IMR-90 (cell line): ENCODE measurements around the gene RSPH10B2. TPM values are rescaled to one million over a fixed set of nuclear protein-coding genes. Genes with fewer than 3 reads are reported as not detected.

Experiments
- ATAC-seq: fragments of 200-7000 bp; cut with Tn5 transposase; 2 replicates; pipeline ENCODE4 v1.9.1; 2020; ENCODE audit warnings: low read depth, mild to moderate bottlenecking, moderate library complexity
- BruUV-seq: library from RNA; stranded (reverse); fragments of 400-500 nt; replicated peaks from 2 replicates; lab custom pipeline; 2021; lab: Mats Ljungman, UMichigan
- CTCF ChIA-PET: fragments of 300-600 bp; formaldehyde crosslinking; extraction: SDS; loops from one replicate; lab custom pipeline; 2021; ENCODE audit warnings: antibody characterized with exemption; lab: Yijun Ruan, JAX
- POLR2A ChIA-PET: fragments of 300-600 bp; sonication (Branson Sonifier 250); formaldehyde crosslinking; loops from one replicate; lab custom pipeline; 2022; ENCODE audit warnings: antibody characterized with exemption; ENCODE audit not compliant: unreplicated experiment; lab: Charles Lee
- DNase-seq: peaks from one replicate; pipeline ENCODE4 v3.0.0; 2013
- H2AFZ ChIP-seq: replicated peaks from 2 replicates; pipeline ENCODE3; 2013; ENCODE audit warnings: low read length, mild to moderate bottlenecking; ENCODE audit not compliant: poor library complexity
- H2AK5ac ChIP-seq: 2 replicates; pipeline ENCODE4 v1.6.1; 2013; ENCODE audit warnings: low read depth, low read length, inconsistent platforms
- H2AK9ac ChIP-seq: replicated peaks from 2 replicates; pipeline ENCODE3; 2013; ENCODE audit warnings: mild to moderate bottlenecking, low read depth, low read length, moderate library complexity; ENCODE audit not compliant: poor library complexity
- H2BK120ac ChIP-seq: 2 replicates; pipeline ENCODE4 v1.6.1; 2013; ENCODE audit warnings: low read depth, low read length, inconsistent platforms
- H2BK15ac ChIP-seq: 3 replicates; pipeline ENCODE4 v1.6.1; 2013; ENCODE audit warnings: low read depth, low read length, inconsistent platforms
- H2BK20ac ChIP-seq: 2 replicates; pipeline ENCODE4 v1.6.1; 2013; ENCODE audit warnings: low read depth, mild to moderate bottlenecking, inconsistent platforms, low read length, moderate library complexity
- H2BK5ac ChIP-seq: 2 replicates; pipeline ENCODE4 v1.6.1; 2013; ENCODE audit warnings: mild to moderate bottlenecking, low read depth, low read length, inconsistent platforms; ENCODE audit not compliant: poor library complexity, severe bottlenecking
- H3K14ac ChIP-seq: replicated peaks from 2 replicates; pipeline ENCODE4 v1.6.1; 2013; ENCODE audit warnings: low read depth, low read length, inconsistent platforms
- H3K18ac ChIP-seq: 2 replicates; pipeline ENCODE4 v1.6.1; 2013; ENCODE audit warnings: low read depth, low read length, control low read depth
- H3K23ac ChIP-seq: 2 replicates; pipeline ENCODE4 v1.6.1; 2013; ENCODE audit warnings: low read depth, low read length, inconsistent platforms
- H3K27ac ChIP-seq: 2 replicates; pipeline ENCODE4 v1.5.1; 2013; ENCODE audit warnings: mild to moderate bottlenecking, control low read depth, low read length; ENCODE audit not compliant: insufficient read depth
- H3K27me3 ChIP-seq: 2 replicates; pipeline ENCODE4 v1.6.1; 2013; ENCODE audit warnings: low read length; ENCODE audit not compliant: control insufficient read depth, insufficient read depth
- H3K36me3 ChIP-seq: 2 replicates; pipeline ENCODE4 v1.6.1; 2013; ENCODE audit warnings: low read length, mixed read lengths; ENCODE audit not compliant: control insufficient read depth, insufficient read depth
- H3K4ac ChIP-seq: 2 replicates; pipeline ENCODE4 v1.6.1; 2013; ENCODE audit warnings: low read depth, low read length, inconsistent platforms
- H3K4me1 ChIP-seq: 2 replicates; pipeline ENCODE4 v1.6.1; 2013; ENCODE audit warnings: low read length, mixed read lengths; ENCODE audit not compliant: control insufficient read depth, insufficient read depth
- H3K4me2 ChIP-seq: 2 replicates; pipeline ENCODE4 v1.6.1; 2013; ENCODE audit warnings: low read depth, mild to moderate bottlenecking, control low read depth, low read length, moderate library complexity
- H3K4me3 ChIP-seq: 2 replicates; pipeline ENCODE4 v1.5.1; 2013; ENCODE audit warnings: low read depth, mild to moderate bottlenecking, control low read depth, low read length, moderate library complexity; ENCODE audit not compliant: insufficient read depth
- H3K56ac ChIP-seq: 2 replicates; pipeline ENCODE4 v1.6.1; 2013; ENCODE audit warnings: low read length, inconsistent platforms; ENCODE audit not compliant: insufficient read depth; ENCODE audit errors: extremely low read depth
- H3K79me1 ChIP-seq, 2 experiments: 2 replicates each; pipeline ENCODE4 v1.6.1; 2013; ENCODE audit warnings: low read length in 2 of 2, inconsistent platforms in 1 of 2, low read depth in 1 of 2
- H3K9ac ChIP-seq: 2 replicates; pipeline ENCODE4 v1.6.1; 2013; ENCODE audit warnings: low read depth, low read length, control low read depth
- H3K9me1 ChIP-seq: 2 replicates; pipeline ENCODE4 v1.6.1; 2013; ENCODE audit warnings: low read length, inconsistent platforms; ENCODE audit not compliant: insufficient read depth
- H3K9me3 ChIP-seq: 2 replicates; pipeline ENCODE4 v1.6.1; 2013; ENCODE audit warnings: low read length; ENCODE audit not compliant: control insufficient read depth, insufficient read depth
- H4K20me1 ChIP-seq: 2 replicates; pipeline ENCODE4 v1.6.1; 2013; ENCODE audit warnings: low read length, inconsistent platforms; ENCODE audit not compliant: insufficient read depth
- H4K5ac ChIP-seq: 2 replicates; pipeline ENCODE4 v1.6.1; 2013; ENCODE audit warnings: mild to moderate bottlenecking, low read depth, low read length, control low read depth
- H4K8ac ChIP-seq, 2 experiments: 2 replicates each; pipeline ENCODE4 v1.6.1; 2013; ENCODE audit warnings: low read depth in 2 of 2, low read length in 2 of 2, control low read depth in 1 of 2, inconsistent platforms in 1 of 2
- H4K91ac ChIP-seq: 2 replicates; pipeline ENCODE4 v1.6.1; 2013; ENCODE audit warnings: low read depth, low read length, inconsistent platforms; ENCODE audit not compliant: insufficient read depth
- BHLHE40 ChIP-seq: fragments of 150-350 bp; IDR thresholded peaks from 2 replicates; pipeline ENCODE4 v1.6.1; 2016; ENCODE audit warnings: mild to moderate bottlenecking, low read depth, low read length
- CTCF ChIP-seq: conservative IDR thresholded peaks from 2 replicates; pipeline ENCODE4 v1.5.1; 2012; ENCODE audit warnings: mild to moderate bottlenecking, low read depth, low read length, improper control_type of control experiment
- FOS ChIP-seq: fragments of 150-350 bp; IDR thresholded peaks from 2 replicates; pipeline ENCODE4 v1.6.1; 2016; ENCODE audit warnings: low read depth, low read length
- MAZ ChIP-seq: IDR thresholded peaks from 2 replicates; pipeline ENCODE4 v1.6.1; 2012; ENCODE audit warnings: low read depth, mild to moderate bottlenecking, low read length, improper control_type of control experiment, moderate library complexity, borderline replicate concordance
- MXI1 ChIP-seq: IDR thresholded peaks from 2 replicates; pipeline ENCODE4 v1.6.1; 2012; ENCODE audit warnings: low read depth, mild to moderate bottlenecking, low read length, moderate library complexity, borderline replicate concordance
- NFE2L2 ChIP-seq: fragments of 150-350 bp; IDR thresholded peaks from 2 replicates; pipeline ENCODE4 v1.6.1; 2016; ENCODE audit warnings: low read depth, mild to moderate bottlenecking, low read length
- POLR2A ChIP-seq: IDR thresholded peaks from 2 replicates; pipeline ENCODE4 v1.6.1; 2012; ENCODE audit warnings: mild to moderate bottlenecking, low read depth, low read length
- RAD21 ChIP-seq: IDR thresholded peaks from 2 replicates; pipeline ENCODE4 v1.6.1; 2012; ENCODE audit warnings: low read length, improper control_type of control experiment
- RFX5 ChIP-seq: IDR thresholded peaks from 2 replicates; pipeline ENCODE4 v1.8.0; 2012; ENCODE audit warnings: low read depth, mild to moderate bottlenecking, low read length, moderate library complexity
- USF2 ChIP-seq: fragments of 150-350 bp; IDR thresholded peaks from 2 replicates; pipeline ENCODE4 v1.6.1; 2017; ENCODE audit warnings: mild to moderate bottlenecking, antibody characterized with exemption, low read length, low read depth
- WGBS, 2 experiments: methylation state at CpG; one replicate each; pipeline versions ENCODE4 v1.1.5 to v1.1.7; 2013; ENCODE audit warnings: missing lambda C conversion rate in 2 of 2; ENCODE audit not compliant: insufficient read length in 1 of 2; ENCODE audit errors: extremely low coverage in 2 of 2; 5-methylcytosine and 5-hydroxymethylcytosine counted together
- dilution Hi-C: fragments of 300-500 bp; cut with HindIII; formaldehyde crosslinking; loops from one replicate; pipeline ENCODE4 v1.14.3; 2018; ENCODE audit warnings: low sequenced_read_pairs; ENCODE audit not compliant: unreplicated experiment
- in situ Hi-C: fragments of 300-500 bp; cut with MboI; formaldehyde crosslinking; loops from 3 replicates; pipeline ENCODE4 v1.14.3; 2019; ENCODE audit warnings: low sequenced_read_pairs, inconsistent platforms, mixed read lengths
- intact Hi-C: fragments of 100-400 bp; cut with micrococcal nuclease; formaldehyde crosslinking; loops from 2 replicates; pipeline ENCODE4 v1.10.0; 2022
- polyA plus RNA-seq, 3 experiments: library from polyadenylated mRNA; depleted of rRNA; stranded (reverse); fragments of >200 nt; gene quantifications; 2 replicates each; pipeline ENCODE4 v1.2.3, GENCODE V29; 2012; ENCODE audit warnings: low replicate concordance in 1 of 3
- total RNA-seq: library from RNA; depleted of rRNA; stranded (reverse); fragments of >200 nt; gene quantifications from 2 replicates; pipeline ENCODE4 v1.2.3, GENCODE V29; 2012

The RSPH10B2 gene
- total and polyA plus RNA-seq, 2 of the 4 experiments (the other 2 are of a cell fraction): not detected

DNA sequence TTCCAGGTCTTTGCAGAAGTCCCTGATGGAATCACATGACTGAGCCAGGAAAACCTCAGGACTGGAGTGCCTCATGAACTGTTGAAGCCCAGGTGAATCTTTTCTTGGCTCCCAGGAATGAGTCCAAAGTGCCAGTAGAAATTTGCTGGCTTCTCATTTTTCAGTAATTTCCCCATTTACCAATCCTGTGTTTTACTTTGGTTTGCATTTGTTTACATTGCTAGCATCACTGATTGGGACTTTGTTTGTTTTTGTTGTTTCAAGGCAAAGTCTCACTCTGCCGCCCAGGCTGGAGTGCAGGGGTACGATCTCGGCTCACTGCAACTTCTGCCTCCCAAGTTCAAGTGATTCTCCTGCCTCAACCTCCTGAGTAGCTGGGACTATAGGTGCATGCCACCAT lies 45.6 kb upstream of the RSPH10B2 start:
- H2AK9ac ChIP-seq: no peak overlapping the region

More for the DNA sequence above, 45.6 kb upstream of the RSPH10B2 start:
- Histone ChIP-seq H2BK120ac (no peak overlapping the region), H3K23ac (no peak overlapping the region), H3K56ac (no peak overlapping the region), H3K14ac (no peak overlapping the region), H4K20me1 (peaks cover 7% of the 10 kb centered on the region), H2BK20ac (no peak overlapping the region), H4K8ac (no peak overlapping the region), H3K27ac (no peak overlapping the region), H4K5ac (no peak overlapping the region), H3K4ac (no peak overlapping the region), H2BK15ac (no peak overlapping the region), H3K4me2 (no peak overlapping the region), H3K4me3 (no peak overlapping the region), H3K27me3 (no peaks in the 10 kb centered on the region), H2BK5ac (no peak overlapping the region), H3K9ac (no peak overlapping the region), H2AFZ (no peak overlapping the region), H2AK5ac (no peak overlapping the region), H4K91ac (no peak overlapping the region), H3K9me1 (no peaks in the 10 kb centered on the region), H3K79me1 (peaks cover 14 to 16% of the 10 kb centered on the region in 2 experiments), H3K18ac (no peak overlapping the region), H3K4me1 (no peaks in the 10 kb centered on the region), H3K36me3 (peaks cover 14% of the 10 kb centered on the region), H3K9me3 (peaks cover 12% of the 10 kb centered on the region)
- TF ChIP-seq FOS (no peak), POLR2A (no peak), BHLHE40 (no peak), MXI1 (no peak), RAD21 (no peak), USF2 (no peak), MAZ (no peak), NFE2L2 (no peak), RFX5 (no peak), CTCF (no peak)
- ATAC-seq (no peak), DNase-seq (no peak)
- dilution Hi-C loops: no loop called here
- in situ Hi-C loops: no loop called here
- WGBS, 2 experiments: 90% methylated on average over 2 of the region's 3 CpGs; no CpG with 5 or more reads in 1 of the 2 experiments
- ChIA-PET CTCF (no interaction called here), POLR2A (no interaction called here)
- intact Hi-C loops: no loop called here
- no TSS peak for BruUV-seq
